OCI-LY3 (cell line): ENCODE results near the gene RAB13.

Experiments
- H2AFZ ChIP-seq: fragments of 200-600, 300-600 bp; shearing (Covaris generic); 2 replicates; pipeline ENCODE4 v1.6.0; 2014; ENCODE audit warnings: antibody characterized with exemption, low read depth, low read length
- H3K27ac ChIP-seq: fragments of 200-600, 300-600 bp; sonication (generic); 2 replicates; pipeline ENCODE4 v1.5.1; 2014; ENCODE audit warnings: mild to moderate bottlenecking, low read length, moderate library complexity, mixed read lengths
- H3K27me3 ChIP-seq: fragments of 200-600, 300-600 bp; sonication (generic); 2 replicates; pipeline ENCODE4 v1.6.1; 2014; ENCODE audit warnings: low read depth, low read length, mixed read lengths
- H3K36me3 ChIP-seq: fragments of 200-600, 300-600 bp; sonication (generic); replicated peaks from 2 replicates; pipeline ENCODE3; 2014; ENCODE audit warnings: low read depth, low read length, mixed read lengths
- H3K4me1 ChIP-seq: fragments of 300-600, 200-600 bp; sonication (generic); 2 replicates; pipeline ENCODE4 v1.6.1; 2014; ENCODE audit warnings: low read length, mixed read lengths
- H3K4me2 ChIP-seq: fragments of 200-600, 300-600 bp; sonication (generic); 2 replicates; pipeline ENCODE4 v1.6.1; 2014; ENCODE audit warnings: low read length, mixed read lengths
- H3K4me3 ChIP-seq: fragments of 300-600, 200-600 bp; sonication (generic); 2 replicates; pipeline ENCODE4 v1.5.1; 2014; ENCODE audit warnings: antibody characterized with exemption, mild to moderate bottlenecking, low read length, moderate library complexity
- H3K79me2 ChIP-seq: fragments of 300-600, 200-600 bp; shearing (Covaris generic); 2 replicates; pipeline ENCODE4 v1.6.1; 2014; ENCODE audit warnings: mild to moderate bottlenecking, low read length, mixed read lengths
- H3K9ac ChIP-seq: fragments of 300-600, 200-600 bp; shearing (Covaris generic); 2 replicates; pipeline ENCODE4 v1.6.0; 2014; ENCODE audit warnings: mild to moderate bottlenecking, low read length, moderate library complexity
- H3K9me3 ChIP-seq: fragments of 200-600, 300-600 bp; shearing (Covaris generic); 2 replicates; pipeline ENCODE4 v1.6.1; 2014; ENCODE audit warnings: low read length, mixed read lengths; ENCODE audit not compliant: insufficient read depth
- H4K20me1 ChIP-seq: fragments of 200-600, 300-600 bp; sonication (generic); 2 replicates; pipeline ENCODE4 v1.6.1; 2016; ENCODE audit warnings: low read length, mixed read lengths; ENCODE audit not compliant: insufficient read depth
- CTCF ChIP-seq: fragments of 200-600, 300-600 bp; sonication (generic); IDR thresholded peaks from 2 replicates; pipeline ENCODE4 v1.5.1; 2014; ENCODE audit warnings: antibody characterized with exemption, low read length, low read depth
- EZH2phosphoT487 ChIP-seq: fragments of 200-600 bp; shearing (Covaris generic); IDR thresholded peaks from 2 replicates; pipeline ENCODE4 v1.6.1; 2018; ENCODE audit warnings: antibody characterized with exemption, mixed run types, low read depth

The RAB13 gene

GRCh38 chr1:153977250-153978240 is 8.6 kb downstream of the RAB13 start, which contains the start of gene JTB:
TSS of gene JTB (minus strand) at chr1:153977674. CDS start at chr1:153977252, 422 bp downstream.
- no peaks in the 10 kb centered on the region for H3K27me3 ChIP-seq
- peaks cover 27% of the 10 kb centered on the region for H3K4me1 ChIP-seq
- H3K9me3 ChIP-seq, result no peaks in the 10 kb centered on the region
- TF ChIP-seq CTCF, result no peak
- TF ChIP-seq EZH2phosphoT487, result no peak
- H3K9ac ChIP-seq, result peak within 1 kb of the TSS; percentile 93
- peak within 1 kb of the TSS; percentile 85 for H3K4me3 ChIP-seq
- peaks cover 27% of the 10 kb centered on the region for H3K79me2 ChIP-seq
- peak within 1 kb of the TSS; percentile 92 for H2AFZ ChIP-seq
- peak within 1 kb of the TSS; percentile 64 for H3K27ac ChIP-seq
- peaks cover 36% of the 10 kb centered on the region for H3K36me3 ChIP-seq
- peak within 1 kb of the TSS; percentile 83 for H3K4me2 ChIP-seq
- H4K20me1 ChIP-seq, result no peaks in the 10 kb centered on the region

- Histone ChIP-seq H4K20me1 (no peaks in the 10 kb centered on the region), H3K27me3 (no peaks in the 10 kb centered on the region), H3K9ac (peak overlapping the region; percentile 93), H3K4me1 (peaks cover 31% of the 10 kb centered on the region), H3K9me3 (no peaks in the 10 kb centered on the region), H3K4me3 (peak overlapping the region; percentile 85), H3K79me2 (peaks cover 27% of the 10 kb centered on the region), H2AFZ (no peak overlapping the region), H3K27ac (peak overlapping the region; percentile 64), H3K36me3 (peaks cover 41% of the 10 kb centered on the region), H3K4me2 (peak overlapping the region; percentile 83)
- TF ChIP-seq EZH2phosphoT487 (no peak), CTCF (no peak)
Measured at GRCh38 chr1:153976819-153977249, 9.3 kb downstream of the RAB13 start.

- TF ChIP-seq EZH2phosphoT487, result no peak
- no peak for TF ChIP-seq CTCF
- H3K79me2 ChIP-seq, result peaks cover 27% of the 10 kb centered on the region
- H3K27ac ChIP-seq, result no peak overlapping the region
- peaks cover 41% of the 10 kb centered on the region for H3K36me3 ChIP-seq
- H3K4me3 ChIP-seq, result no peak overlapping the region
- H2AFZ ChIP-seq, result no peak overlapping the region
- no peak overlapping the region for H3K9ac ChIP-seq
- H3K27me3 ChIP-seq, result no peaks in the 10 kb centered on the region
- H3K4me1 ChIP-seq, result peaks cover 27% of the 10 kb centered on the region
- H4K20me1 ChIP-seq, result no peaks in the 10 kb centered on the region
- H3K9me3 ChIP-seq, result no peaks in the 10 kb centered on the region
- no peak overlapping the region for H3K4me2 ChIP-seq
Measured at GRCh38 chr1:153973525-153973924, 12.6 kb downstream of the RAB13 start.

GRCh38 chr1:153973071-153973470 is 13.1 kb downstream of the RAB13 start:
- Histone ChIP-seq H3K27ac (no peak overlapping the region), H3K79me2 (peaks cover 27% of the 10 kb centered on the region), H2AFZ (no peak overlapping the region), H3K9ac (no peak overlapping the region), H3K4me1 (peaks cover 28% of the 10 kb centered on the region), H3K4me3 (no peak overlapping the region), H3K9me3 (no peaks in the 10 kb centered on the region), H3K4me2 (no peak overlapping the region), H4K20me1 (no peaks in the 10 kb centered on the region), H3K27me3 (no peaks in the 10 kb centered on the region), H3K36me3 (peaks cover 41% of the 10 kb centered on the region)
- no peak for TF ChIP-seq EZH2phosphoT487
- TF ChIP-seq CTCF, result no peak
